ENCODE data around the gene NEXN. TPM values are rescaled to one million over a fixed set of nuclear protein-coding genes. Genes with fewer than 3 reads are reported as not detected.

Gene NEXN
- total RNA-seq, 1 experiment from 2014 or later, result 0.15 TPM

DNA sequence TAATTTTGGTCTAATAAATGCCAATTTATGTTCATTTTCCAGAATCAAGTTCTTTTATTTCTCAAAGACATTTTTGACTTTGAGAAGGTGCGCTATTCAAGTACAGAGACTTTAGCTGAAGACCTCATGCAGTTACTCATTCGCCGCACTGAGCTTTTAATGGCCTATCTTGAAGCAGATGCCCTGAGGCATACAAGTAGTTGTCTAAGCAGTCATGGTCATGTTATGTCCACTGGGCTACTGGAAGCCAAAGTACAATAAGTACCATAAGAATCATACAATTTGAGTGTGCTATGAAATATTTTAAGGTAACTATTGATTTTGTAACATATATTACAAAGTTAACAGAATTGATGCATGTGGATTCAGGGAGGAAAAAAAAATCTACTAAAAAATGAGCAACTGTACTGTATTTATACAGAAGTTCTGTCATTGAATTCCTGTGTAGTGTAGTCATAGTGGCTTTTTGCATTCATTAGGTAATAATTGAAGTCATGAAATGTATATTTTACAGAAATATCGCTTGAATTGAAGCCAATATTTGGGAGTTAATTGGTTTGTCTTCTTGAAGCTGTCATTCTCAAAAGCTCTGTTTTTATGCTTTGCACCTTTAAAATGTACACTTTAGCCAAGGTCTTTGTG is 13.5 kb upstream of the NEXN start:
- no peak overlapping the region for H3K4me2 ChIP-seq (ENCODE audit: low read length)
- H3K36me3 ChIP-seq (ENCODE audit: control insufficient read depth in 1 of 2, insufficient read depth in 2 of 2, low read length in 2 of 2), result no peaks in the 10 kb centered on the region
- no peak overlapping the region for H3K27ac ChIP-seq (ENCODE audit: low read depth, low read length)
- H3K27me3 ChIP-seq (ENCODE audit: insufficient read depth, low read length), result no peaks in the 10 kb centered on the region
- POLR2A ChIA-PET, result no interaction called here
- no peaks in the 10 kb centered on the region for H3K79me2 ChIP-seq (ENCODE audit: insufficient read depth, low read length)
- H3K9me3 ChIP-seq (ENCODE audit: control insufficient read depth in 1 of 2, insufficient read depth in 1 of 2, low read depth in 1 of 2, low read length in 2 of 2), result no peaks in the 10 kb centered on the region
- CTCF ChIA-PET, result no interaction called here
- no peaks in the 10 kb centered on the region for H3K9me2 ChIP-seq (ENCODE audit: insufficient read depth)
- no TSS peak for BruUV-seq (replicated peaks)
- DNase-seq (ENCODE audit: low read depth, low spot score) (no peak), ATAC-seq (no peak)
- H4K20me1 ChIP-seq (ENCODE audit: insufficient read depth), result no peaks in the 10 kb centered on the region
- TF ChIP-seq SP1 (IDR thresholded peaks at IDR 0.05; ENCODE audit: low read depth), result no peak
- no peak for TF ChIP-seq EGR1 (IDR thresholded peaks at IDR 0.05; ENCODE audit: low read depth)
- no peak for TF ChIP-seq EZH2phosphoT487 (IDR thresholded peaks at IDR 0.05; ENCODE audit: borderline replicate concordance)
- no peak for TF ChIP-seq ZFX (IDR thresholded peaks at IDR 0.05)
- no peak for TF ChIP-seq EZH2 (IDR thresholded peaks at IDR 0.05)
- TF ChIP-seq CBX3 (IDR thresholded peaks at IDR 0.05; ENCODE audit: low read depth), result no peak
- TF ChIP-seq ELF1 (IDR thresholded peaks at IDR 0.05; ENCODE audit: borderline replicate concordance, low read depth), result no peak
- TF ChIP-seq FOSL1 (IDR thresholded peaks at IDR 0.05; ENCODE audit: low read depth), result no peak
- no peak for TF ChIP-seq TCF7L2 (IDR thresholded peaks at IDR 0.05; ENCODE audit: borderline replicate concordance, extremely low read depth, insufficient read depth, insufficient read length)
- TF ChIP-seq RAD21 (IDR thresholded peaks at IDR 0.05; ENCODE audit: low read depth), result no peak
- no peak for TF ChIP-seq POLR2A (IDR thresholded peaks at IDR 0.05; ENCODE audit: borderline replicate concordance, extremely low read depth, insufficient read depth, insufficient read length)
- TF ChIP-seq POLR2AphosphoS5 (IDR thresholded peaks at IDR 0.05; ENCODE audit: low read depth, low read length), result no peak
- no peak for TF ChIP-seq YY1 (IDR thresholded peaks at IDR 0.05; ENCODE audit: extremely low read depth, insufficient replicate concordance, low read depth, low read length)
- TF ChIP-seq, protein P1, sequence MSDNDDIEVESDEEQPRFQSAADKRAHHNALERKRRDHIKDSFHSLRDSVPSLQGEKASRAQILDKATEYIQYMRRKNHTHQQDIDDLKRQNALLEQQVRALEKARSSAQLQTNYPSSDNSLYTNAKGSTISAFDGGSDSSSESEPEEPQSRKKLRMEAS (IDR thresholded peaks at IDR 0.05), result no peak
- no peak for TF ChIP-seq SRF (IDR thresholded peaks at IDR 0.05; ENCODE audit: low read depth)
- TF ChIP-seq, protein P2, sequence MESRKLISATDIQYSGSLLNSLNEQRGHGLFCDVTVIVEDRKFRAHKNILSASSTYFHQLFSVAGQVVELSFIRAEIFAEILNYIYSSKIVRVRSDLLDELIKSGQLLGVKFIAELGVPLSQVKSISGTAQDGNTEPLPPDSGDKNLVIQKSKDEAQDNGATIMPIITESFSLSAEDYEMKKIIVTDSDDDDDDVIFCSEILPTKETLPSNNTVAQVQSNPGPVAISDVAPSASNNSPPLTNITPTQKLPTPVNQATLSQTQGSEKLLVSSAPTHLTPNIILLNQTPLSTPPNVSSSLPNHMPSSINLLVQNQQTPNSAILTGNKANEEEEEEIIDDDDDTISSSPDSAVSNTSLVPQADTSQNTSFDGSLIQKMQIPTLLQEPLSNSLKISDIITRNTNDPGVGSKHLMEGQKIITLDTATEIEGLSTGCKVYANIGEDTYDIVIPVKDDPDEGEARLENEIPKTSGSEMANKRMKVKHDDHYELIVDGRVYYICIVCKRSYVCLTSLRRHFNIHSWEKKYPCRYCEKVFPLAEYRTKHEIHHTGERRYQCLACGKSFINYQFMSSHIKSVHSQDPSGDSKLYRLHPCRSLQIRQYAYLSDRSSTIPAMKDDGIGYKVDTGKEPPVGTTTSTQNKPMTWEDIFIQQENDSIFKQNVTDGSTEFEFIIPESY (IDR thresholded peaks at IDR 0.05; ENCODE audit: extremely low read depth, insufficient replicate concordance, low read length), result no peak
- TF ChIP-seq ZNF274 (IDR thresholded peaks at IDR 0.05; ENCODE audit: low read depth, low read length), result no peak
- H3K4me3 ChIP-seq (replicated peaks in 1 of 2; ENCODE audit: low read depth in 1 of 2, low read length in 2 of 2), result no peak overlapping the region
- intact Hi-C loops (cut with micrococcal nuclease), result no loop called here
- no peak overlapping the region for H2AFZ ChIP-seq (ENCODE audit: low read depth, low read length, poor library complexity, severe bottlenecking)
- RAD21 ChIA-PET (ENCODE audit: low non-redundant PET in 1 of 2, low total read pairs in 2 of 2, uncharacterized antibody in 2 of 2, unreplicated experiment in 2 of 2), result no interaction called here
- no peaks in the 10 kb centered on the region for H3K4me1 ChIP-seq (ENCODE audit: control insufficient read depth in 1 of 2, insufficient read depth in 2 of 2, low read length in 2 of 2)
- H3K9ac ChIP-seq (ENCODE audit: low read length), result no peak overlapping the region
